ENCODE measurements around the gene TENM4. TPM values are rescaled to one million over a fixed set of nuclear protein-coding genes. Genes with fewer than 3 reads are reported as not detected.
A peak's percentile ranks its signal among the peaks of the same experiment; 100 is the strongest.

The TENM4 gene
- total RNA-seq, 1 donor, result 10.4 TPM

DNA sequence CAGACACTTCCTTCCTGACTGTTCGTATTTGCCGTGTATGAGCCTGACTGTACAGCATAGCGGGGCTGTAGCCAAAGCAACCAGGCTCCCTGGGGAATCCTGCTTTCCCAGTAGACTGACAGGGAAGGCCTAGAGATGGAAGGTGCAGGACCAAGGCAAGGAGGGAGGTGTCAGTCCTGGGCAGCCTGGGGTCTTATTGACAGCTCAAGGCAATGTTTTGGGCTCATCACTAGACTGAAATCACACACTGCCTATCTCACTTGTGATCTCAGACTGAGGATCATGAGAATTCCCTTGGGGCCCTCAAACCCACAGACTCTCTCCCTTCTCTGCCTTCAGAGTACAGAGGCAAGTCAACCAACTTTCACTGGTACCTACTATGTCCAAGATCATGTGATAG is 519.3 kb downstream of the TENM4 start:
- H3K4me3 ChIP-seq (ENCODE audit: low read depth, low read length), result no peak overlapping the region
- no peak for TF ChIP-seq CTCF (IDR thresholded peaks at IDR 0.05; ENCODE audit: insufficient read depth, low read depth, low read length)
- DNase-seq (ENCODE audit: low read depth), result no peak

DNA sequence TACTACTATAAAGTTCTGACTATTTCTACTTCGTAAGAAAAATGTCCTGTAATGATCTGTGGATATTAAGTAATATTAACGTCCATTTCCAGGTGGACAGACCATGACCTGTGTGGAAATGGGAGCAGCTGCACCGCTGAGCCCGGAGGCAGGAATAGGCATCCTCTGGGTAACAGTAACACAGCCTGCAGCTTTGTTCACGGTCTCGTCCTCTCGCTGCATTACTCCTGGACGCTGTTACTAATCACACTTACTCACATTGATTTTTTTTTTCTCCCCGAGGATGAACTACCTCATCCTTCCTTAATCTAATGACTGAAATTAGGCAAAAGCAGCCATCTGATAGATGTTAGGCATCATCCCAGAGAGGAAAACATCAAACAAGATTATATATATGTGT is 520.5 kb downstream of the TENM4 start:
- DNase-seq (ENCODE audit: low read depth), result no peak
- no peak for TF ChIP-seq CTCF (IDR thresholded peaks at IDR 0.05; ENCODE audit: insufficient read depth, low read depth, low read length)
- no peak overlapping the region for H3K4me3 ChIP-seq (ENCODE audit: low read depth, low read length)

DNA sequence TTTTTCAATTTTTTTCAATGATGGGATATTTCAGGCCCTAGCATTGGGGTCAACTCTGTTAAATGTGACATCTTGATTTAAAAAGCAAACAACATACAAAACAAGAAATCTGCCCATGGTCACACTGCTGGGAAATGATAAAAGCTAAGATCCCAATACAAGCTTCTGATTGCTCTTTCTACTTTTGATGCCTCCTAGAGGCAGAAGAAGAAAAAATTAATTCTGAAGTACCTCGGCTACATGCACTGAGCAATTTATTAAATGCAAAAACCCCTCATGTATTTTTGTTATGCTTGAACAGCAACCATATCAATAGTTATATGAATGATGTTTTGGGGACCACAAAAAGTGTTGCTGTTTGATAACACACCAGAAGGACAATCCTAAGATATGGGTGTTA is 524.1 kb downstream of the TENM4 start:
- DNase-seq (ENCODE audit: low read depth), result no peak
- TF ChIP-seq CTCF (IDR thresholded peaks at IDR 0.05; ENCODE audit: insufficient read depth, low read depth, low read length), result peak; percentile 26
- no peak overlapping the region for H3K4me3 ChIP-seq (ENCODE audit: low read depth, low read length)

DNA sequence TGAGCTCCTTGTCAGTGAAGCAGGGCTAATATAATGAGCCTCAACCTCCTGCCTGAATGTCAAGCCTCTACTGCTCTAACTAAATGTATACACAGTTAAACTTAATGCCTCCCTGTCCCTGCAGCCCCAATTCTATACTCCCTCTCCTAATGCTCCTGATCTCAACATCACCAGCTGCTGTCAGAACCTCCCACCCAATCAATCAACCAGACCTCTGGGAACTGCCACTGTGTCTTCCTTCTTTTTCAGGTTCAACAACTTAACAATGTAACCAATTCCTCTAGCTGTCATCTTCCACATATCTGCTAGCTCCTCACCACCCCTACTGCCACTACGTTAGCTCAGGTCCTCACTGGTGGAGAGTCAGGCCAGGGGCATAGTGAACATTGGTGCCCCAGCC is 526.3 kb downstream of the TENM4 start:
- H3K4me3 ChIP-seq (ENCODE audit: low read depth, low read length), result no peak overlapping the region
- DNase-seq (ENCODE audit: low read depth), result no peak
- no peak for TF ChIP-seq CTCF (IDR thresholded peaks at IDR 0.05; ENCODE audit: insufficient read depth, low read depth, low read length)

DNA sequence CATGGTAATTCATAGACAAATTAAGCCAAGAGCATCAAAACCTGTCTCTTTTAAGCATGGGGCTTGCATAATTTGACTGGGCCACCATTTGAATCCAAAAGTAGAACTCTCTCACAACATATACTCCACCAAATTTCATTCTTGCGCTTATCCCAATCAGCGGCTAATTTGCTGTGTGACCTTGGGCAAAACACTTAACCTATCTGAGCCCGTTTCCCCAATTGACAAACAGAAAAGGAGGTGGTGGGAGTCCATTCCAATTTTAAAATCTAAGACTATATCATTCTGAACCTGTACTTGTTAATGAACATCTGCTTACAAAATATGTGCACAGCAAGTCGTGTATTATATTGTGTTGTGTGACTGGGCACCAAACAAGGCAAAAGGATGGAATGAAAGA is 528.1 kb downstream of the TENM4 start:
- no peak overlapping the region for H3K4me3 ChIP-seq (ENCODE audit: low read depth, low read length)
- DNase-seq (ENCODE audit: low read depth), result no peak
- TF ChIP-seq CTCF (IDR thresholded peaks at IDR 0.05; ENCODE audit: insufficient read depth, low read depth, low read length), result no peak

- no peak for DNase-seq (ENCODE audit: low read depth)
- no peak for TF ChIP-seq CTCF (IDR thresholded peaks at IDR 0.05; ENCODE audit: insufficient read depth, low read depth, low read length)
These were observed 530.5 kb downstream of the TENM4 start for GRCh38 chr11:78910322-78910721.

DNA sequence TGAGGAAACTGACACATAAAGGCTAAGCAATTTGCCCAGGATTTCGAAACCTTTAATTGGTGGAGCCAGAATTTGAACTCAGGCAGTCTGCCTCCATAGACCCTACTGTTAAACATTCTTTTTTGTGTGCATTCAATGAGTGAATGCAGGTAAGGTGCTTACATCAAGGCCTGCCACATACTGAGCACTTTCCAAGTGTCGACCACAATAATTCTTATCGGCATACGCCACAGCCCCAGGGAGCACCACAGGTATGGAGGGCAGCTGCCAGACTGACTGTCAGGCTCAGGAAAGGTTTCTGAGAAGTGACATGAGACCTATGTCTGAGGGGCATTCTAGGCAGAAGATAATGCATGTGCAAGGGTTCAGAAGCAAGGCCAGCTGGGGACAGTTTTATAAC is 531.4 kb downstream of the TENM4 start:
- DNase-seq (ENCODE audit: low read depth), result no peak
- H3K4me3 ChIP-seq (ENCODE audit: low read depth, low read length), result no peak overlapping the region
- no peak for TF ChIP-seq CTCF (IDR thresholded peaks at IDR 0.05; ENCODE audit: insufficient read depth, low read depth, low read length)

More at GRCh38 chr11:78910322-78910721, 530.5 kb downstream of the TENM4 start:
- H3K4me3 ChIP-seq (ENCODE audit: low read depth, low read length), result no peak overlapping the region
